Measurements from ENCODE around the gene PLK2. TPM values are rescaled to one million over a fixed set of nuclear protein-coding genes. Genes with fewer than 3 reads are reported as not detected.
A peak's percentile ranks its signal among the peaks of the same experiment; 100 is the strongest.

Gene PLK2
- total RNA-seq, 4 donors from 2014 or later: 117 to 227 (median 151) TPM

DNA sequence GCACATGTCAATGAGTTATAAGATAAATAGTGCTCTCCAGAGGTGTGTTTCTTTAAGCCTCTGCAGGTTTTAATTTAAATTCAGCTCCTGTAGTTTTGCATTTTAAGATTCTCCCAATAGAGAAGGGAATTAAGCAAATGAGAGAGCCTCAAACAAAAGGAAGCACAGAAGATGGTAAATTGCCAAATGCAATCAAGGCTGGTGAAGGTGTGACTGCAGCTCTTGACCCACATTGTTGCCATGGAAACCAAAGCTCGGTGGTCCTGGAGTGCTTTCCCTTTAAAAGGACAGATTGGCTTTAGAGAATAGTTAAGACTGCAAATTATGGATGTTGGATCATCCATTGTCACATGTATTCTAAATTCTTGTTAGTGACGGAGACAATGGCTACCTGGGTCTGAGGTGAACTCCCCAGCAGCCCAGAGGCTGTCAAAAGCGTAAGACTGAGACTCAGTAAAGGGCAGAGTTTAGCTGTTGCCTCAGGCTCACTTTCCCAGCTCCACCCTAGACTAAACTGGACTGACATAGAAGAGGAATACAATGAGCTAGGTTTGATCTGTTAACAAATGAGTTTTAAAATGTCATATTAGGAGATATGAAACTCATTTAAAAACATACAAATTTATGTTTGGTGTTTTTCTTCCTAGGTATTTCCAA is 43.6 kb upstream of the PLK2 start:
- H3K4me1 ChIP-seq: no peaks in the 10 kb centered on the region
- 42 to 50% methylated on average over 3 of the region's 3 CpGs for WGBS, 2 donors
- no peaks in the 10 kb centered on the region for H3K9me3 ChIP-seq
- H3K27ac ChIP-seq: no peak overlapping the region
- intact Hi-C loops (cut with DNase I): loop anchor here (10.0 kb wide), 1 partner anchor 341 kb away; no protein-coding TSS in a partner anchor
- no peaks in the 10 kb centered on the region for H3K36me3 ChIP-seq
- no peaks in the 10 kb centered on the region for H3K27me3 ChIP-seq
- TF ChIP-seq POLR2A (IDR thresholded peaks at IDR 0.05): no peak
- TF ChIP-seq, protein P1, sequence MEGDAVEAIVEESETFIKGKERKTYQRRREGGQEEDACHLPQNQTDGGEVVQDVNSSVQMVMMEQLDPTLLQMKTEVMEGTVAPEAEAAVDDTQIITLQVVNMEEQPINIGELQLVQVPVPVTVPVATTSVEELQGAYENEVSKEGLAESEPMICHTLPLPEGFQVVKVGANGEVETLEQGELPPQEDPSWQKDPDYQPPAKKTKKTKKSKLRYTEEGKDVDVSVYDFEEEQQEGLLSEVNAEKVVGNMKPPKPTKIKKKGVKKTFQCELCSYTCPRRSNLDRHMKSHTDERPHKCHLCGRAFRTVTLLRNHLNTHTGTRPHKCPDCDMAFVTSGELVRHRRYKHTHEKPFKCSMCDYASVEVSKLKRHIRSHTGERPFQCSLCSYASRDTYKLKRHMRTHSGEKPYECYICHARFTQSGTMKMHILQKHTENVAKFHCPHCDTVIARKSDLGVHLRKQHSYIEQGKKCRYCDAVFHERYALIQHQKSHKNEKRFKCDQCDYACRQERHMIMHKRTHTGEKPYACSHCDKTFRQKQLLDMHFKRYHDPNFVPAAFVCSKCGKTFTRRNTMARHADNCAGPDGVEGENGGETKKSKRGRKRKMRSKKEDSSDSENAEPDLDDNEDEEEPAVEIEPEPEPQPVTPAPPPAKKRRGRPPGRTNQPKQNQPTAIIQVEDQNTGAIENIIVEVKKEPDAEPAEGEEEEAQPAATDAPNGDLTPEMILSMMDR (IDR thresholded peaks at IDR 0.05): no peak
- no peak for DNase-seq
- no peak overlapping the region for H3K4me3 ChIP-seq

DNA sequence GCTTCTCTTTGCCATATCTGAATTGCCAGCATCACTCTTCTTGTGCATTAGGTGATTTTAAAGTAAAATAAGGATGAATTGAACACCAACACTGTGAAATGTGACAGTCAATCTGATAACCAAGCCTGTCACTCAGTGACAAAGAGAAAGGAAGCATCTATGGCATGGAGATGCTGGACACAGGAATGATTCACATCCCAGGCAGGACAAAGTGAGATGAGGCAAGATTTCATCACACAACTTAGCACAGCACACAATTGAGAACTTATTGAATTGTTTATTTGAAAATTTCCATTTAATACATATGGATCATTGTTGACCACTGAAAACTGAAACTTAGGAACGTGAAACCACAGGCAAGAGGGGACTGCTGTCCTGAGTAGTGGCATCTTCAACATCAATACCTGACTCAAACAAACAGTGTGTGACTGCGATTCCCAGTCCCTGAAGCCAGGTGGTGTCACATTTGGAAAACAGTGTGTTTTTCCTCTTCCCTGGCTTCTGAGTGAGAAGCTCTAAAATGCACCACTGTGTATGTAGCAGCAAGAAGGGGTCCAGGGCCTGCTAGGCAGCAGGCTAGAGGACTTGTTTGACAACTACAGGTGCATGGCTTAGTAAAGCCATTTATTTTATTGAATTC is 42.0 kb upstream of the PLK2 start:
- H3K9me3 ChIP-seq: no peaks in the 10 kb centered on the region
- no peaks in the 10 kb centered on the region for H3K4me1 ChIP-seq
- H3K4me3 ChIP-seq: no peak overlapping the region
- no peak overlapping the region for H3K27ac ChIP-seq
- H3K36me3 ChIP-seq: no peaks in the 10 kb centered on the region
- no peak for TF ChIP-seq POLR2A (IDR thresholded peaks at IDR 0.05)
- 61 to 63% methylated on average over 2 of the region's 2 CpGs for WGBS, 2 donors
- no peaks in the 10 kb centered on the region for H3K27me3 ChIP-seq
- no peak for DNase-seq
- intact Hi-C loops (cut with DNase I): loop anchor here (10.0 kb wide), 1 partner anchor 343 kb away; no protein-coding TSS in a partner anchor

DNA sequence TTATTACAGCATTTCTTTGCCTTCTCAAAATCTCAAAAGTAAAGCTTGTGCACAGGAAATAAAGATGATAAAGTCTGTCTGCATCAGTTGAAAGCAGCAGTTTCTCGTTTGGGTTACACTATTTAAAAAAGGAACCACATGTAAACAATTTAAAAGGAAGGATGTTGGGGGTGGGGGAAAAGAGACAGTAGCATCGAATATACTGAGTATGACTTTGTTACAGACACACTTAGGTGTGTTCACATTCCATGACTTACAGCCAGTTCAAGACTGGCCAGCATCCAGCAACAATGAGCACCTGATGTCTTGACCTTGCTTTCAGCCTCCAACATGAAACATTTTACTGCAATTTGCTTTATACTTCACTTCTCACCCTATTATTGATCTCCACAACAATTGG is 40.1 kb upstream of the PLK2 start:
- Histone ChIP-seq H3K9me3 (no peaks in the 10 kb centered on the region), H3K27me3 (no peaks in the 10 kb centered on the region), H3K36me3 (no peaks in the 10 kb centered on the region), H3K27ac (no peak overlapping the region), H3K4me3 (no peak overlapping the region), H3K4me1 (no peaks in the 10 kb centered on the region)
- no peak for DNase-seq
- WGBS, 2 donors: 0 to 12% methylated on average over 2 of the region's 2 CpGs
- intact Hi-C loops (cut with DNase I): loop anchor here (10.0 kb wide), 1 partner anchor 345 kb away; no protein-coding TSS in a partner anchor
- TF ChIP-seq POLR2A (IDR thresholded peaks at IDR 0.05): no peak
- TF ChIP-seq, protein P1 (IDR thresholded peaks at IDR 0.05): no peak

GRCh38 chr5:58499231-58499630 is 39.3 kb upstream of the PLK2 start:
- Histone ChIP-seq H3K27ac (no peak overlapping the region), H3K36me3 (no peaks in the 10 kb centered on the region), H3K27me3 (no peaks in the 10 kb centered on the region), H3K9me3 (no peaks in the 10 kb centered on the region), H3K4me1 (no peaks in the 10 kb centered on the region), H3K4me3 (no peak overlapping the region)
- 56 to 64% methylated on average over 3 of the region's 3 CpGs for WGBS, 2 donors
- DNase-seq: no peak
- no peak for TF ChIP-seq POLR2A (IDR thresholded peaks at IDR 0.05)
- TF ChIP-seq, protein P1 (IDR thresholded peaks at IDR 0.05): no peak
- intact Hi-C loops (cut with DNase I): no loop called here

DNA sequence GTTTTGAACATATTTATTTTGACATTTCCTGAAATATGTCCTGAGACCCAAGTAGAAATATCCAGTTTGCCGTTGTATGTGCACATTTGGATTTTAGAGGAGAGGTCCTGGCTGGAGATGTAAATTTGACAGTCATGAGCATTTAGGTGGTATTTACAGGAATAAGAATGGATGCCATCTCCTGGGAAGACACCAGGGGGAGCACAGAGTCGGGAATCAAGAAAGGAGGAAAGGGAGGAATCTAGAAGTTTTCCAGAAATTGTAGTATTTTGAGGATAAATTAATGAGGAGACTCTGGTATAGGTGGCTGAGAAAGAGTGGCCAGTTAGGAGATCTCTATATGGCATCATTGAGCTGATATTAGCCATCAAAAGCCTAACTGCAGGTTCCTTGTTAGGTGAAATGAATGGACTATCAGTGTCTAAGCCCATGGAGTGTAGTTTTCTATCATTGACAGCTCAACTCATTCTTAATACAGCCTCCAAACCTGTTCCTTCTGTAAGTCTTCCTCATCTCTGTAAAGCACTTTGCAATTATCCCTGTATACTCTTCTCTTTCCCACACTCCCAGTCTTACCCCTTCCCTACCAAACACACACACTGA is 38.6 kb upstream of the PLK2 start:
- no peak for DNase-seq
- 14 to 16% methylated on average over 2 of the region's 2 CpGs for WGBS, 2 donors
- no peak overlapping the region for H3K27ac ChIP-seq
- no peaks in the 10 kb centered on the region for H3K27me3 ChIP-seq
- no peak for TF ChIP-seq POLR2A (IDR thresholded peaks at IDR 0.05)
- TF ChIP-seq, protein P1 (IDR thresholded peaks at IDR 0.05): peak in 5 of 6 experiments; percentile 43 to 67 (median 45)
- H3K4me3 ChIP-seq: no peak overlapping the region
- no peaks in the 10 kb centered on the region for H3K36me3 ChIP-seq
- no peaks in the 10 kb centered on the region for H3K4me1 ChIP-seq
- no peaks in the 10 kb centered on the region for H3K9me3 ChIP-seq
- intact Hi-C loops (cut with DNase I): no loop called here
